SJSA1 (cell line): ENCODE measurements around the gene CAMTA1. TPM values are rescaled to one million over a fixed set of nuclear protein-coding genes. Genes with fewer than 3 reads are reported as not detected.

Experiments
- DNase-seq, 2 experiments: peaks; one replicate each; pipeline ENCODE4 v3.0.0-alpha.2; 2015 to 2020; ENCODE audit warnings: low spot score in 2 of 2, low read depth in 1 of 2
- H3K27ac ChIP-seq: fragments of 250-450 bp; sonication (Bioruptor Pico); 2 replicates; pipeline ENCODE4 v1.5.1; 2020; ENCODE audit warnings: mild to moderate bottlenecking, moderate library complexity
- H3K27me3 ChIP-seq: fragments of 250-450 bp; sonication (Bioruptor Pico); replicated peaks from 2 replicates; pipeline ENCODE4 v1.5.1; 2020; ENCODE audit warnings: mild to moderate bottlenecking, moderate library complexity
- H3K36me3 ChIP-seq: fragments of 250-450 bp; sonication (Bioruptor Pico); 2 replicates; pipeline ENCODE4 v1.5.1; 2020; ENCODE audit warnings: mild to moderate bottlenecking
- H3K4me1 ChIP-seq: fragments of 250-450 bp; sonication (Bioruptor Pico); replicated peaks from 2 replicates; pipeline ENCODE4 v1.6.1; 2021; ENCODE audit warnings: mild to moderate bottlenecking
- H3K4me3 ChIP-seq: fragments of 250-450 bp; sonication (Bioruptor Pico); 2 replicates; pipeline ENCODE4 v1.5.1; 2020; ENCODE audit warnings: mild to moderate bottlenecking
- H3K9me3 ChIP-seq: fragments of 250-450 bp; sonication (Bioruptor Pico); replicated peaks from 2 replicates; pipeline ENCODE4 v1.5.1; 2020; ENCODE audit warnings: mild to moderate bottlenecking
- total RNA-seq: library from RNA; depleted of rRNA; stranded (reverse); fragments of >200 nt; shearing (Covaris generic); gene quantifications from 2 replicates; pipeline ENCODE4 v1.2.3, GENCODE V29; 2014

CAMTA1 gene
- total RNA-seq, 1 experiment from 2014 or later: 136 TPM

GRCh38 chr1:6785728-6786505 lies 663 bp downstream of the CAMTA1 start:
- peaks cover 23% of the 10 kb centered on the region for H3K4me1 ChIP-seq
- peak in 1 of 2 experiments; percentile 31 for DNase-seq
- H3K27me3 ChIP-seq: no peaks in the 10 kb centered on the region
- H3K36me3 ChIP-seq: peaks cover 10% of the 10 kb centered on the region
- peak overlapping the region; percentile 90 for H3K4me3 ChIP-seq
- H3K9me3 ChIP-seq: no peaks in the 10 kb centered on the region
- peak overlapping the region; percentile 35; the same call in 1 of the 2 replicates for H3K27ac ChIP-seq

DNA sequence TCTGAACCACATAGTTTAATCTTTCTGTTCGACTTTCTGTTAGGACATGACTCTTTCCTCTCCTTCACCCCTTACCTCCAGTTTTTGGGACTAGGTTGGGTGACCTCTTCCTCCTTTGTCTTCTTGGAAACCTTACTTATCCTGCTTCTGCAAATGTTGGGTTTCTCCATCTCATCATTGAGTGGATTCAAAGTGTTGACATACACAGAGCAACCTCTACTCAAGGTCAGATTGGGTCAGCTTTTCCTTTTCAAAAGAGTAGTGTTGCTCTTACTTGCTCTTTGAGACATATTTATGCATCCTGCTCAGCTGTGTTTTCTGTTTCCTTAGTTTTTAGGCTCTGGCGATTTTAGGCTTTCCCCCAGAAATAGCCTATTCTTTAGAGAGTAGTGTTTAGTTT lies 3.7 kb downstream of the CAMTA1 start:
- no peak overlapping the region for H3K27ac ChIP-seq
- H3K36me3 ChIP-seq: peaks cover 10% of the 10 kb centered on the region
- peaks cover 16% of the 10 kb centered on the region for H3K4me1 ChIP-seq
- H3K4me3 ChIP-seq: no peak overlapping the region
- no peak for DNase-seq
- no peaks in the 10 kb centered on the region for H3K27me3 ChIP-seq
- no peaks in the 10 kb centered on the region for H3K9me3 ChIP-seq

DNA sequence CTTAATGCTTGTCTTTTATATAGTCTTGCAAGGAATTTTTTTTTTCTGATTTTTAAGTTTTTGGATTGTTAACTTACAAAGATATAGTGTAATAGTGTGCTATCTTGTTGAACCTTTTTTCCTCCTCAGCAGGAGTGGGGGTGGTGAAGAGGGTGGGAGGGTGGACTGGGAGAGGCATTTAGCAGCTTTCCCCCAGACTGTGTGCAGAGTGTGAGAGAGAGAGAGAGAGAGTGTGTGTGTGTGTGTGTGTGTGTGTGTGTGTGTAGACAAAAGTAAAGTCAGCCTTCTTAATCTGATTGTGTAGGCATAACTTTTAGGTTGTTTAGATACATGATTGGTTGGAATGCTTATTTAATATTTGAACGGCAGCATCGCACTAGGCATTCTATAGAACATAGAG lies 4.9 kb downstream of the CAMTA1 start:
- Histone ChIP-seq H3K4me3 (no peak overlapping the region), H3K27me3 (no peaks in the 10 kb centered on the region), H3K36me3 (peaks cover 7% of the 10 kb centered on the region; the same call in 1 of the 2 replicates), H3K4me1 (peaks cover 16% of the 10 kb centered on the region), H3K27ac (no peak overlapping the region), H3K9me3 (no peaks in the 10 kb centered on the region)
- DNase-seq: no peak

GRCh38 chr1:6794164-6794563 lies 8.9 kb downstream of the CAMTA1 start:
- Histone ChIP-seq H3K36me3 (no peaks in the 10 kb centered on the region; the same call in 1 of the 2 replicates), H3K27me3 (no peaks in the 10 kb centered on the region), H3K4me3 (no peak overlapping the region), H3K27ac (no peak overlapping the region), H3K9me3 (no peaks in the 10 kb centered on the region), H3K4me1 (peaks cover 10% of the 10 kb centered on the region; the same call in 1 of the 2 replicates)
- DNase-seq: peak in 1 of 2 experiments; percentile 36

DNA sequence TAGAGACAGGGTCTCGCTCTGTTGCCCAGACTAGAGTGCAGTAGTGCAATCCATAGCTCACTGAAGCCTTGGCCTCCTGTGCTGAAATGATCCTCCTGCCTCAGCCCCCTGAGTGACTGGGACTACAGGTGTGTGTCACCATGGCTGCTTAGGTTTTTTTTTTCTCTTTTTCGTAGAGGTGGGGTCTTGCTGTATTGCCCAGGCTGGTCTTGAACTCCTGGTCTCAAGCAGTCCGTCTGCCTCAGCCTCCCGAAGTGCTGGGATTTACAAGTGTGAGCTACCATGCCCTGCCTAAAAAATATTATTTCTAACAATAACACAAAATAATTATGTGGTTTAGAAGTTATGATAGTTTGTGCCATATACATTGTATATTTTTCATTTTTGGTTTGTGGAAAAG lies 9.9 kb downstream of the CAMTA1 start:
- Histone ChIP-seq H3K36me3 (no peaks in the 10 kb centered on the region; the same call in 1 of the 2 replicates), H3K27me3 (no peaks in the 10 kb centered on the region), H3K27ac (peak overlapping the region; percentile 20), H3K4me3 (no peak overlapping the region), H3K9me3 (no peaks in the 10 kb centered on the region), H3K4me1 (peaks cover 8% of the 10 kb centered on the region; the same call in 1 of the 2 replicates)
- no peak for DNase-seq

- Histone ChIP-seq H3K4me1 (peaks cover 11% of the 10 kb centered on the region), H3K27ac (peak overlapping the region; percentile 20), H3K4me3 (no peak overlapping the region), H3K9me3 (no peaks in the 10 kb centered on the region), H3K36me3 (no peaks in the 10 kb centered on the region; the same call in 1 of the 2 replicates), H3K27me3 (no peaks in the 10 kb centered on the region)
- peak in 1 of 2 experiments; percentile 27 for DNase-seq
Measured at GRCh38 chr1:6795661-6796060, 10.4 kb downstream of the CAMTA1 start.

DNA sequence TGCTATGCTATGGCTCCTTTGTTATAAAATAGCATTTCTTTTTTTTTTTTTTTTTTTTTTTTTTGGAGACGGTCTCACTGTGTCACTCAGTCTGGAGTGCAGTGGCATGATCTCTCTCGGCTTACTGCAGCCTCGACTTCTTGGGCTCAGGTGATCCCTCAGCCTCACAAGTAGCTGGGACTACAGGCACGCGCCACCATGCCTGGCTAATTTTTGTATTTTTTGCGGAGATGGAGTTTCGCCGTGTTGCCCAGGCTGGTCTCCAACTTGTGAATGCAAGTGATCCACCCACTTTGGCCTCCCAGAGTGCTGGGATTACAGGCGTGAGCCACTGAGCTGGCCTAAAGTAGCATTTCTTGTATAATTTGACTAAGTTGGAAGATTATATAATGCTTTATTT lies 10.8 kb downstream of the CAMTA1 start:
- DNase-seq: no peak
- no peak overlapping the region for H3K4me3 ChIP-seq
- no peaks in the 10 kb centered on the region for H3K9me3 ChIP-seq
- H3K36me3 ChIP-seq: no peaks in the 10 kb centered on the region; the same call in 1 of the 2 replicates
- H3K27ac ChIP-seq: no peak overlapping the region; the same call in 1 of the 2 replicates
- no peaks in the 10 kb centered on the region for H3K27me3 ChIP-seq
- H3K4me1 ChIP-seq: peaks cover 15% of the 10 kb centered on the region

DNA sequence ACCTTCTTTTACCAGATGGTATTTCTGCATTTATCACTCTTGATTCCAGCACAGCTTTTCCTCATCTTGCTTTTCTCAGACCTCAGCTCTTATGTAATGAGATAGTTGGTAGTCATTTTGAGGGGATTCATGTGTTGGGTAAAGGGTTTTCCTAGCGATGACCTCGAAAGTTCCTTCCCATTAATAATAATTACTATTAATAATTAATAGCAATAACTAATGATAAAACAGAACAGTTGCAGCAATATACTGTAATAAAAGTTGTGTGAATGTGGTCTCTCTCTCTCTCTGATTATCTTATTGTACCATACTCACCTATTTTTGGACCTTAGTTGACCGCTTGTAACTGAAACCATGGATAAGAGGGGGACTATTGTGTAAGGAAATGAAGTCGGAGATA lies 14.2 kb downstream of the CAMTA1 start:
- no peak for DNase-seq
- Histone ChIP-seq H3K27ac (no peak overlapping the region), H3K4me1 (peaks cover 38% of the 10 kb centered on the region), H3K4me3 (no peak overlapping the region), H3K36me3 (no peaks in the 10 kb centered on the region; the same call in 1 of the 2 replicates), H3K9me3 (no peaks in the 10 kb centered on the region), H3K27me3 (no peaks in the 10 kb centered on the region)

GRCh38 chr1:6800745-6801144 lies 15.5 kb downstream of the CAMTA1 start:
- Histone ChIP-seq H3K27ac (peak overlapping the region; percentile 21), H3K4me1 (peaks cover 37% of the 10 kb centered on the region), H3K36me3 (no peaks in the 10 kb centered on the region), H3K4me3 (no peak overlapping the region), H3K9me3 (no peaks in the 10 kb centered on the region), H3K27me3 (no peaks in the 10 kb centered on the region)
- peak in 1 of 2 experiments; percentile 21 for DNase-seq

GRCh38 chr1:6801199-6801598 lies 15.9 kb downstream of the CAMTA1 start:
- no peak for DNase-seq
- Histone ChIP-seq H3K27me3 (no peaks in the 10 kb centered on the region), H3K27ac (peak overlapping the region; percentile 21; the same call in 1 of the 2 replicates), H3K9me3 (no peaks in the 10 kb centered on the region), H3K4me3 (no peak overlapping the region), H3K36me3 (no peaks in the 10 kb centered on the region), H3K4me1 (peaks cover 36% of the 10 kb centered on the region)

DNA sequence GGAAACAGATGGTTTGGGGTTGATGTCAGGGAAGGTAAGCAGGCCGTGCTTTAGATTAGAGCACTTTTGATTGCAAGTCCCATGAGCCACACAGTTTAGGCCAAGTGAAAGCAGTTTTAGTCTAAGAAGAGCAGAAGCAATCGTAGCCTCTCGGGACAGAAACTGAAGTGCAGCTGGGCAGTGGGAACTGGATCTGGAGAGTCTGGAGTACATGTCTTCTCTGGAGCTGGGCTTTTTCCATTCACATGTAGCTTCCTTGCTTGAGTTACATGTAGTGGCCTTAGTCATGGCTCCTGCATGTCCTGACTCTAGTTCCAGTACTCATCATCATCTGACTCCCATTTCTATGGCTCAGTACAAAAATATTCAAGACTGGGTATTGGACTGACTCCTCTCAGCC lies 16.7 kb downstream of the CAMTA1 start:
- H3K4me3 ChIP-seq: no peak overlapping the region
- H3K9me3 ChIP-seq: no peaks in the 10 kb centered on the region
- no peak overlapping the region for H3K27ac ChIP-seq
- H3K4me1 ChIP-seq: peaks cover 36% of the 10 kb centered on the region
- no peaks in the 10 kb centered on the region for H3K36me3 ChIP-seq
- DNase-seq: no peak
- H3K27me3 ChIP-seq: no peaks in the 10 kb centered on the region

GRCh38 chr1:6802454-6802853 lies 17.2 kb downstream of the CAMTA1 start:
- H3K9me3 ChIP-seq: no peaks in the 10 kb centered on the region
- no peak overlapping the region for H3K27ac ChIP-seq
- H3K27me3 ChIP-seq: no peaks in the 10 kb centered on the region

GRCh38 chr1:6802893-6803292 lies 17.6 kb downstream of the CAMTA1 start:
- no peak for DNase-seq
- Histone ChIP-seq H3K27ac (no peak overlapping the region), H3K4me1 (peaks cover 36% of the 10 kb centered on the region), H3K9me3 (no peaks in the 10 kb centered on the region), H3K4me3 (no peak overlapping the region), H3K27me3 (no peaks in the 10 kb centered on the region), H3K36me3 (no peaks in the 10 kb centered on the region)

More at GRCh38 chr1:6802454-6802853, 17.2 kb downstream of the CAMTA1 start:
- Histone ChIP-seq H3K4me1 (peaks cover 36% of the 10 kb centered on the region), H3K4me3 (no peak overlapping the region), H3K36me3 (no peaks in the 10 kb centered on the region)
- no peak for DNase-seq

DNA sequence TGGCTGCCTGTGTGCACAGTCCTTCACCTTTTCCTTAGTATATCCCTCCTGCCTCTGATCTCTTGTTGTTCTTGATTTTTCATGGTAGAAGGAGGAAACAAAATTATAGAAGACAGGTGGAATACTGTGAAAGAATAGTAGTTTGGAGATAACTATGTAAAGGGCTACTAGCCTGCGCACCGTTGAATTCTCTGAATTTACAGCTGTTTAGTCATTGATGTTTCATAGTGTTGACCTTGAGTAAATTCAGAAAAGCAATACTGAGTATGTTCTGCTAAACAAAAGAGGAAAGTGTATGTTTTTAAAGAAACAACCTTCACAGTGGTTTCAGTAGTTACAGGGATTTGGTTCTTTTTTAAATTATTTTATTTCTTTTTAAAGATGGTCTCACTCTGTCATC lies 18.1 kb downstream of the CAMTA1 start:
- no peaks in the 10 kb centered on the region for H3K27me3 ChIP-seq
- H3K27ac ChIP-seq: peak overlapping the region; percentile 4; the same call in 1 of the 2 replicates
- no peak overlapping the region for H3K4me3 ChIP-seq
- peak in 1 of 2 experiments; percentile 22 for DNase-seq
- H3K36me3 ChIP-seq: no peaks in the 10 kb centered on the region; the same call in 1 of the 2 replicates
- no peaks in the 10 kb centered on the region for H3K9me3 ChIP-seq
- peaks cover 36% of the 10 kb centered on the region for H3K4me1 ChIP-seq
